DMS53 treated with DMSO at 0.1 percent for 48 hours (cell line): ENCODE data around the gene OPRL1.

Source experiments
- DNase-seq: peaks from one replicate; lab custom pipeline; 2025; ENCODE audit not compliant: unreplicated experiment; lab: John Stamatoyannopoulos, UW

The OPRL1 gene

DNA sequence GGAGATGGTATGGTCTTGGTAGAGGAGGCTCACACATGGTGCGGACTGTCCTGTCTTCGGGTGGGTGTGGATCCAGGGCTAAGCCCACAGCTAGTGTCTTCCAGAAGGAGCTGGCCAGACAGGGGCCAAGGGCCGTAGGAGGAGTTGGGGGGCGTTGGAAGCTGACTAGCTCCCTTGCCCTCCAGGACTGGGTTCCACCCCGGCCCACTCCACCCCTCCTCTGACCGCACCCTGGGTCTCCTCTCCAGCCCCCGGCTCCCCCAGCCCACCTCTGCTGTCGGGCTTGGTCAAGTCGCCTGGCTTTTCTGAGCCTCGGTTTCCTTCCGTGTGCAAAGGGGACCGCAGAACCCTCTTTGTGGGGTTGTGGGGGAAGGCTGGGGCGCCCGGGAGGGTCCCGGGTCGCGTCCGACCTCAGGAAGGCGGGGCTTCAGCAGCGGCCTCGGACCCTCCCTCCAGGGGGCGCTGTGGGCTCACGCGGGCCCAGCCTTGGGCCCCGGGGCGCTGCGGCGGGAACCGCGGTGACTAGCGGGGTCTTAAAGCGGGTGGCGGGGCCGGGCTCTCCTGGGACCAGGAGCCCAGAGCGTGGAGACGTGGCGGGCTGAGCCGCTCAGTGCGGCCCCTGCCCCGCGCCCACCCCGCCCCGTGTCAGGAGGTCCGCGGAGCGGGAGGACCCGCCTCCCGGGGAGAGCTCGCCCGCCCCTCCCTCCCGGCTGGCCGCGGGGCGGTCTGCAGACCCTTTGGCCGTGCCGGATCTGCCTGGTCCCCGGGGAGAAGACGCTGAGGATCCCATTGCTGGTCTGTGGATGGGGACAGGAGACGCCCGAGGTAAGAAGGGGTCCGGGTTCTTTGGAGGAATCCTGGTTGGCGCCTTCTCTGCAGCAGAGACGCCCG, 22.1 kb downstream of the OPRL1 start:
- DNase-seq: peak; percentile 13

DNA sequence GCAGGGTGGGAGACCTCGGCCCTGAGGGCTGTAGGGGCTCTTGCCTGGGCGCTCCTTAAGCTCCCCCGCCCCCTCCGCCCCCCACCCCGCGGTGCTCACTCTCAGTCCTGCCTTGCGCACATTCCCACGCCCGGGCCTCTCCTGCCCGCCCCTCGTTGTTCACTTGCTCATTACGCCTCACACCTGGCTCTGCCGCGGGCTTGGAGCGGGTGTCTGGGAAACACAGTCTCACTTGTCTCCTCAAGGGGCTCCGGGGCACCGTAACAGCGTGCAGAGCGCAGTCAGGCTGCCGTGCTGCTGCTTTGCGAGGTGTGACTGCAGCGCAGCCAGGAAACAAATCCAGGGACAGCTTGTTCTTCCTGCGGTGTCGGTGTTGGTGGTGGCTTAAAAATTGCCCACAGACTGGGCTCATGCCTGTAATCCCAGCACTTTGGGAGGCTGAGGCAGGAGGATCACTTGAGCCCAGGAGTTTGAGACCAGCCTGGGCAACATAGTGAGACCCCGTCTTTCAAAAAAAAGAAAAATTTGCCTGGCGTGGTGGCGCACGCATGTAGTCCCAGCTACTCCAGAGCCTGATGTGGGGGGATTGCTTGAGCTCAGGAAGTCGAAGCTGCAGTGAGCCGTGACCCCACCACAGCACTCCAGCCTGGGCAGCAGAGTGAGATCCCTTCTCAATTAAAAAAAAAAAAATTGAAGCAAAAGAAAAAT, 22.9 kb downstream of the OPRL1 start:
- peak; percentile 27 for DNase-seq

DNA sequence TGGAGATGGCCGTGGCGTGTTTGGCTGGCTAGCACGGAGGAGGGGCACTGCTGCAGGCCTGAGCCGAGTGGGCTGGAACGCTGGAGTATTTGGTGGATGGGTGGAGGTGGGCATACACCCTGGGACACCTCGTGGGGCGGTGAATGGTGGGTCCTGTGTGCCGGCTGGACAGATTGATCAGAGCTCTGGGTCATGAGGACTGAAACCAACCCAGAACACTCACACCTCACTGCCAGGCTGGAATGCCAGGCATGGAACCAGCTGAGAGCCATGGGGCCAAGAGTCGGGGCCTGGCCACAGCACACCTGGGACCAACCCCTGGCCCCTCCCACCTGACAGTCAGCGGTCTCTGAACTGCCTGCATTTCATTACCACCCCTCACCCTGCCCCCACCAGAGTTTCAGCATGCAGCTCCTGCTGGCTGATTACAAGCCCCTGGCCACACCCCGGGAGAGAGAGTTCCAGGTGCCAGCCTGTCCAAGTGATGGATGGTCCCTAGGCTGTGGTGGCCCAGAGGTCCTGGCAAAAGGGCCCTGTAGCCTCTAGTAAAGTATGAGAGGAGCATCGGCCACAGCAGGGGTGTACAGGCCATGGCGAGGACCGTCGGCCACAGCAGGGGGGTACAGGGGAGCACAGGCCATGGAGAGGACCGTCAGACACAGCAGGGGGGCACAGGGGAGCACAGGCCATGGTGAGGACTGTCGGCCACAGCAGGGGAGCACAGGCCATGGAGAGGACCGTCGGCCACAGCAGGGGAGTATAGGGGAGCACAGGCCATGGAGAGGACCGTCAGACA, 24.2 kb downstream of the OPRL1 start:
- no peak for DNase-seq

DNA sequence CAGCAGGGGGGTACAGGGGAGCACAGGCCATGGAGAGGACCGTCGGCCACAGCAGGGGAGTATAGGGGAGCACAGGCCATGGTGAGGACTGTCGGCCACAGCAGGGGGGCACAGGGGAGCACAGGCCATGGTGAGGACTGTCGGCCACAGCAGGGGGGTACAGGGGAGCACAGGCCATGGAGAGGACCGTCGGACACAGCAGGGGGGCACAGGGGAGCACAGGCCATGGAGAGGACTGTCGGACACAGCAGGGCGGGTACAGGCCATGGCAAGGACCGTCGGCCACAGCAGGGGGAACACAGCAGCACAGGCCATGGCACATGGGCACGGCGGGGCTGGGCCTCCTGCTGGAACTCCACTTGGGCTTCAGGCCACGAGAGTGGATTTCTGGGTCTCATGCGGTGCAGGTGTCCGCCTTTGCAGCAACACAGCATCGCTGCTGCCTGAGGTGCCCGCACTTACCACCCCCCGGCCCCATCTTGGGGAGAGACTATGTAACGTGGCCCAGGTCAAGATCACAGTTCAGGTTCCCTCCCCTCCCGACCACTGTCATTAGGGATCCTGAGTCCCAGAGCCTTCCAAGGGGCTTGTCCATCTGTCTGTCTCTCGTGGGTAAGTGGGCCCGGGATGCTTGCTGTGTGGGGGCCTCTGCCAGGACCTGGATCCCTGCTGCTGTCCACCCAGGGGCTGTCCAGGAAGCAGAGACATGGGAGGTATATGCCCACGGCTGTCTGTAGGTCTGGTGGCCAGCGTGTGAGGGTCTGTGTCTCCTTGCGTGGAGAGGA, 25.0 kb downstream of the OPRL1 start:
- DNase-seq: no peak

DNA sequence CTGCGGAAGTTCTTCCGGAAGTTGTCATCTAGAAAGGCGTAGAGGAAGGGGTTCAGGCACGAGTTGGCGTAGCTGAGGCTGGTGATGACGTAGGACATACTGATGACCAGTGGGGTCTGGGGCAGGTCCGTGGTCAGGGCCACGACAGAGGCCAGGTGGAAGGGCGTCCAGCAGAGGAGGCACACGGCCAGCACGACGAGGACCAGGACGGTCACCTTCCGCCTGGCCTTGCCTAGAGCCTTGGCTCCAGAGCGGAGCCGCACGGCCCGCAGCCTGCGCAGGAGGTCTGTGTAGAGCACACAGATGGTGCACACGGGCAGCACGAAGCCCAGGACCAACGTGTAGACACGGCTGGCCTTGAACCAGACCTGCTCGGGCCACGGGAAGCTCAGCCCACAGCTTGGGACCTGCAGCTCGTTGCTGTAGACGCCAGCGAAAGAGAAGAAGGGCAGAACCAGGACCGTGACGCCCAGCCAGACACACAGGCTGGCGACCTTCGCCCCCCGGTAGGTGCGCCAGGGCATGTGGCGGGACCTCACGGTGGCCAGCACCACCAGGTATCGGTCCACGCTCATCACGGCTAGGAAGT, 26.1 kb downstream of the OPRL1 start:
- no peak for DNase-seq

DNA sequence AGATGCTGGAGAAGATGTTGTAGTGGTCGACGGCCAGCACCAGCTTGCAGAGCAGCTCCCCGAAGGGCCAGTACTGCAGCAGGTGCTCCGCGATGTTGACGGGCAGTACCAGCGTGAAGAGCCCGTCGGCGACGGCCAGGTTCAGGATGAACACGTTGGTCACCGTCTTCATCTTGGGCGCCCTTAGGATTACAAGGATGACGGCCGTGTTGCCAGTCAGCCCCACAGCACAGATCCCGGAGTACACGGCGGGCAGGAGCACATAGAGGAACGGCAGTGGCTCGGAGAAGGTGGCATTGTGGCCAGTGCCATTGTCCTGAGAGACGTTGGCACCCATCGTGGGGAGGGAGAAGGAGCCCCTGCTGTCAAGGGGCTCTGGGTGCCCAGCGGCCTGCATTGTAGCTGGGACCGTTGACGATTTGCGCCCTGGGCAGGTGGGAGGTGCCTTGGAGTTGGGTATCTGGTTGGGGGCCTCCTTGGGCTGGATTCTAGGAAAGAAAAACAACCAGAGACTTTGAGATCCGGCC, 26.6 kb downstream of the OPRL1 start:
- no peak for DNase-seq

DNA sequence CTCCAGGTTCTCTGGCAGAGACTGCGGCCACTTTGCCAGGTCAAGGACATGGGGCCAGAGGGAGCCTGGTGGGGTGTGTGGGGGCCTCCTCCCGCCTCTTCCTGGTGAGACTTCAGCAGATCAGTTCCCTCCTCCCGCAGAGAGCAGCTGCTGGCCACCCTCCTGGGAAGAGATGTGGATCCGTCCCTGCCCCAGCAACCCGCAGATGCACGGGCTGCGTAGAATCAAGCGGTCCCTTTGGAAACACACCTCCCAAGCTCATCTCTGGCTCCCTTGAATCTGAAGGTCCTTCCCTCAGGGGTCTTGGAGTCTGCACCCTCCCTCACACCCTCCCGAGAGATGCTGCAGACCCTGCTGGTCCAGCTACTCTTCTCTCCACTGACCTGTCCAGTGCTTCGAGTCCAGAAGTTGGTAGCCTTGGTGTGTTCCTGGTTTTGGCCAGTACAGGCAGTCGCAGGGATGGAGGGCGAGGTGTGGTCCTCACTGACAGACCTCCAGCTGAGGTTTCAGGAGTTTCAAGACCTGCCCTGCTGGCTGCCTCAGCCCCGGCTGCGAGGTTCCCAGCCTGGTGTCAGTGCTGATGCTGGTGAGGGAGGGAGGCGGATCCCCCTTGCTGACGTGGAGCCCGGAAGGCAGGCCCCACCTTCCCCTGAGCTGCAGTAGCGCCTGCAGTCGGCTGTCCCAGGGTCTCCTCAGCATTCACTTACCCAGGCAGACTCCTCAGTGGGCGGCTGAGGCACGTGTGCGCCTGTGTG, 27.3 kb downstream of the OPRL1 start, which contains the start of gene NPBWR2:
Gene NPBWR2, minus strand, starts transcription at position 585 of the 755 bp plus-strand sequence. CDS start 734 bp downstream, outside the sequence.
- no peak for DNase-seq

DNA sequence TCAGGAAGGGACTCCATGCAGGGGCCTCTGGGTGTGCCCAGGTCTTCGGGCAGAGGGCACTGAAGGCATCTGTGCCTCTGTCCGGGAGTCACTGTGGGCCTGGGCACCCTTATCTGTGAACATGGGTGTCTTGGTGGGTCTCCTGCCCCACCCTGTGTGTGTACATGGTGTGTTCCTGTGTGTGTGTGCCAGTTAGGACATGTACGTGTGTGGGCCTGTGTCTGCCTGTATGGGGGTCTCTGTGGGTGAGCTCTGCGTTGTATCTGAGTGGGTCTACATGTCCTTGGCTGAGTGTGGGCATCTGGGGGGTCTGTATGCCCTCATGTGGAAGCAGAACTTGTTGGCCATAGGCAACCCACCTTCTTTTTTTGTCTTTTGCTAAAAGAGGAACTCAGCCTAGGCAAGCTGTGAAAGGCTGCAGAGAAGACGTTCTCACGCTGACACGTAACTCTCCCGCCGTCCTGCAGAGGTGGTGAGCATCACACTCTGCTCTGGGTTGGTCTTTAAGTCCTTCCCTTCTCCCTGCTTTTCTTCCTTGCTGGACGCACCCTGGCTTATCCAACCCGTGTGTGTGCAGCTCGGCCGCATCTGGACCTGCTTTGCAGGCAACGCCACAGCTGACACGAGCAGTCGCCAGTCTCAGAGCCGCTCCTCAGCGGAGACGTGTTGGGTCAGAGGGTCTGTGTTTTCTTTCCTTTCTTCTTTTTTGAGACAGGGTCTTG, 28.0 kb downstream of the OPRL1 start:
- DNase-seq: no peak

DNA sequence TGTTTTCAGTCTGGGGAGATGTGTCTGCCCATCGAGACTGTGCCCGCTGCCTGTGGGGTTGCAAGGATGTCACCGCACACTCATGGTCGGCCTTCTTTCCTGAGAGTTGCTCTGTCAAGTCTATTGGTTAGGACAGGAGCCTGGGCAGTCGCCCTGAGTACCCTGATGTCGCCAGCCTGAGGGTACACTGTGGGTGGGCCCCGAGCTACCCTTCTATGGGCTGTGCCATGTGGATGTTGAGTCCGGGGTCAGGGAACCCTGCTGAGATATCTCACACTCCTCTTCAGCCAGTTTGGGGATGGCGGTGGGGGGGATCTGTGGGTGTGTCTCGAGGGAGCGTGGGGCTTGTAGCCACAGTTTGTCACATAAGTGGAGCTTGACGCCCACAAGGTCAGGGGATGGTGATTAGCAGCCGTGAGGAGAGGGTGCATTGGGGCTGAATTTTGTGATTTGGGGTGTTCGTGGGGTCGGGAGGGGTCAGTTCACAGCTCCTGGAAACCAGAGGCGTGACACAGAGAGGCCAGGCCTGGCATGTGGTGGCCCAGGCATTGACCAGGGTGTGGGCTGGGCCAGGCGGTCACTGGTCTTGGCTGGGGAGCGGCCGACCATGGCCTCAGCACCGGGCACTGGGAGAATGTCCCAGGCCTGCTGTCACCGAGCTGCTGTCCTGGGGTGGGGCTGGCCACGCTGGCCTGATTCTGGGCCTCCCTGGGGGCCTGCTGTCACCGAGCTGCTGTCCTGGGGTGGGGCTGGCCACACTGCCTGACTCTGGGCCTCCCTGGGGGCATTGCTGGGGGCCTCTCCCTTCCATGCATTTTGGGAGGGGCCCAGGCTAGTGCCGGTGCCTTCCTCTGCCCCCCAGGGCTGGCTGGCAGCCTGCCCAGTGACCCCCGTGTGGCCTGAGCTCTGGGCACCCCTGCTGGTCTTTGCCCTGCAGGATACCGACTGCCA, 29.1 kb downstream of the OPRL1 start:
- DNase-seq: no peak

DNA sequence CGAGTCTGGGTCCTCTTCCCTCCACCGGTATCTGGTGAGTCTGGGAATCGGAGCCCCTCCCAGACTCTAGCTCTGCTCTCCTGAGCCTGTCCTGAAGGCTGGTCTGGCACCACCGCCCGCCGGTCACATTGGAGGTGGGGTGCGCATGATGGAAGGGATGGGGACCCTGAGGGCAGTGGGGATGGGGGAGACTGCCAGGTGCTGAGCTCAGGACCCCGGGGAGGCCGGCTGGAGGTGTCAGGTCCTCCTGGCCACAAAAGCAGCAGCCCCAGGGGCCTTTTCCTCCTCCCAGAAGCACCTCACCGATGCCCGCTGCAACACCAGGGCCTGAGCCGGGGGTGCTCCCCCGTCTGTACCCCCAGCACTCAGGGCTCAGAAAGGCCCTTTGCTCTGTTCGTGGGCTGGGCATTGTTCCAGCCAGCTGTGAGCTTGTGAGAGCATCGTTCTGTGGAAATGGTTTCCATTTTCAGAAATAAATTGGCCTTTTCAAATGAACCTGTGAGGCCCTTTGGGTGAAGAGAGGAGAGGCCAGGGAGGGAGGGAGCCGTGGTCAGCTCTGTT, 30.0 kb downstream of the OPRL1 start:
- no peak for DNase-seq

DNA sequence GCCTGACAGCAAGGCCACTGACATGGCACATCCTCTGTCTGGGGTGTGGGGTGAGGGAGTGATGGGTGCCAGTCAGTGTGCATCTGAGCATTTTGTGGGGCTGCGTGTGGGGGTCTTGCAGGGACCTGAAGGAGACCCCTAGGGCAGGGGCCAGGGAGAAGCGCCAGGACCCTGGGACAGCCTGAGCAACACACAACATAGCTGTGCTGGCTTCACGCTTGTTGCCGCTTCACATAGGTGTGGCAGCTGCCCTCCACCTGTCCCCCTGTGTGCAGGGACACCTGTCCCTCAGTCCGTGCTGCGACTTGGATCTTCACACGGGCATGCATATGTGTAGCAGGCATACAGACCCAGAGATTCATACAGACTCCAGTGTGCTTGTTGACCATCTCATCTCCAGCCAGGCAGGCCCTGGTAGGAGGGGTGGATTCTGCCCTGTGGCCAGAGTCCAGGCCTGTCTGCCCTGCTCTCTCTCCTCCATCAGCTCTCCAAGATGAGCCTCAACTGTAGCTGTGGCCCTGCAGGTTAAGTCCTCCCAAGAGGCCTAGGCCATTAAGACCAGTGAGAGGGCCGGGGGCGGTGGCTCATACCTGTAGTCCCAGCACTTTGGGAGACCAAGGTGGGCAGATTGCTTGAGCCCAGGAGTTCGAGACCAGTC, 30.7 kb downstream of the OPRL1 start:
- no peak for DNase-seq

DNA sequence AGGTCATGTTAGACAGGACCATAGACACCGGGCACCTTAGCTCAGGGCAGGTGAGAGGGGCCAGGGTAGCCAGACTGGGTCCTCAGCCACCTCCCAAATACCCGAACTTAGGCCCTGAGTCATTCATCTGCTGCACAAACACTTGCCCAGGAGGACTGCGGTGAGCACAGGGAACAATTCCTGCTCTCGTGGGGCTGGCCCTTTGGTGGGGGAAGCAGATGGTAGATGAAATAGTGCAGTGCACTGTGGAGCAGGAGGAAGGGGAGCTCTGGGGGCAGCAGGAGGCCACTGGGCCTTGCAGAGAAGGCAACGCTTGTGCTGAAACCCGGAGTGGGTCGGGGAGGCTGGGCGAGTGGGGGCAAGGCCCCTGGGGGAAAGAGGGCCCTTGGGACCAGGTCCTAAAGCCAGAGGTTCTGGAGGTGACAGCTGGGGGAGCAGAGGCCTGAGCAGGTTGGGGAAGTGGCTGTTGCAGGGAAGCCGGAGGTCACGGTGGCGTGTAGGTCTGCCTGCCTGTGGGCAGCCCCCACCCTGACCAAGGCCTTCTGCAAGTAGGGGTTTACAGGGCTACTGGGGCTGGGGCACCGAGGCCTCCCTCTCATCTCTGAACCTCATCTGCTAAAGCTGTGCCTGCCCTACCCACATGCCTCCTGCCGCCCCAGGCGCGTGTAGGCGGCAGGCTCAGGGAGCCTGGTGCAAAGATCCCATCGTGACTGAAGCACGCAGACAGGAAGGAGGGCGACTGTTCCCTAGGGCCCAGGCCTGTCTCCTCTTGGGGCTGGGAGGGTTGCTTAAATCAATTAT, 32.2 kb downstream of the OPRL1 start:
- no peak for DNase-seq

DNA sequence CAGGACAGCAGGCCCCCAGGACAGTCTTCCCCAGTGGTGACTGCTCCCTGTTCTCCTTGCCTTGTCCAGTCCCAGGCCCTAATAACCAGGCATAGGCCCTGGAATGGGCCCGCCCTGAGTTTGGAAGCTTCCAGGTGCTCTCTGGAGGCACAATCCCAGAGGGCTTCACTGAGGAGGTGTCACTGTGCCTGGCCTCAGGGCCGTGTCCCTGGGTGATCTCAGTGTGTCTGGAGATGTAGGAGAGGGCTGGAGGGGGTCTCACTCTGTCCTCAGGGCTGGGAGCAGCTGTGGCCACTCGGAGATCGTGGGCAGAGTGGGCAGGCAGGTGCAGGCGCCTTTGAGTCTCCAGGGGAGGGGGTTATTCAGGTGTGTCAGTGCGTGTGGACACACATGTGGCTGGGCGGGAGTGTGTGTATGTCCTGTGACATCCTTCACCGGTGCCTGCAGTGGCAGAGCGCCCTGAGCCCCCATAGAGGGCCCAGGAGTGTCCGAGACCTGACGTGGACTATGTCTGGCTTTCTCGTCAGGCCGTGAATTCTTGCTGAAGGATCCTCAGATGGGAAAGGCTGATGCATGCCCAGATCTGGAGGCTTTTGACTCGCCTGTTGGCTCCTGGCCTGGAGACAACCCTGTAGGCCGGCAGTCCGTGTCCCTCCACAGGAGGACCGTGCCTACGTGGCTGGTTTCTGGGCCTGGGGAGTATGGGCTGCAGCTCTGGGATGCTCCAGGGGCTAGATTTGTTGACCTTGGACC, 33.0 kb downstream of the OPRL1 start:
- DNase-seq: no peak

DNA sequence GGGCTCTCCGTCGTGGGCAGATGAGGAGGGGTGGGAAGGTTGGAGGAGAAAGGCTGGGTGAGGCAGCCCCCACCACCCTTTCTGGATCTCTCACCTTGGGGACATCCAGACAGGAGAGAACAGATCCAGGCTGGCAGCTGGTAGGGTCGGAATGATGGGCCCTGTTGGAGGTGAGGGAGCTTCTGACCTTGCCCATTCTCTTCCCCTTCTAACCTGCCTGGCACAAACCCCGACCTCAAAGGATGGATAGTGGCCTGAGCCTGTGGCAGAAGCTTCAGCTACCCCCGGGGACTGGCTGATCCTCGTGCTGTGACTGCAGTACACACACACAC, 33.5 kb downstream of the OPRL1 start:
- DNase-seq: no peak

DNA sequence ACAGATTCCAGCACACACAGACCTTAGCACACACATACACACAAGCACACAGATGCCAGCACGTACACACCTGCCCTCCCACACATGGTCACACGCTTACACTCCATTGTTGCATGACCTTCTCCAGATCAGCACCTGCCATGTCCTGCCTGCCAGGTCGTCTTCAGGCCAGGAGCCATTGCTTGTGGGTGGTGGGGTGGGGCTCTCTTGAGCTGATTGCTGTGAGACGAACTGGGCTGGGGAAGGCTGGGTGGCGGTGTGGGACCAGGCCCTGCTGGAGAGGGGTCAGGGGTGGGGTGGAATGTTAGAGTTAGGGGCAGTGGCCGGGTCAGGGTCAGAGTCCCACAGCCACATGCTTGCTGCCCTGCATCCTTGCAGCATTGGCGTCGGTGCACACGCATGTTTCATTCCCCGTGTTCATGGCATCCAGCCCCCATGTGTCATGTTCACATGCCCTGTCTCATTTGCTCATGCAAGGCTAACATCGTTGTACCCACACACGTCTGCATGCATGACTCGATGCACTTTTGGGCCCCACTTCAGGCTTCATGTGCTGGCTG, 34.0 kb downstream of the OPRL1 start:
- no peak for DNase-seq
